ENCODE data around the gene KRTAP20-2. TPM values are rescaled to one million over a fixed set of nuclear protein-coding genes. Genes with fewer than 3 reads are reported as not detected.

Gene KRTAP20-2
- total RNA-seq: not detected in 2 replicates

GRCh38 chr21:30634906-30635305 is at the start of gene KRTAP20-2:
Gene KRTAP20-2, plus strand, starts transcription at chr21:30635206. Its CDS starts 58 bp downstream, at chr21:30635264.

DNA sequence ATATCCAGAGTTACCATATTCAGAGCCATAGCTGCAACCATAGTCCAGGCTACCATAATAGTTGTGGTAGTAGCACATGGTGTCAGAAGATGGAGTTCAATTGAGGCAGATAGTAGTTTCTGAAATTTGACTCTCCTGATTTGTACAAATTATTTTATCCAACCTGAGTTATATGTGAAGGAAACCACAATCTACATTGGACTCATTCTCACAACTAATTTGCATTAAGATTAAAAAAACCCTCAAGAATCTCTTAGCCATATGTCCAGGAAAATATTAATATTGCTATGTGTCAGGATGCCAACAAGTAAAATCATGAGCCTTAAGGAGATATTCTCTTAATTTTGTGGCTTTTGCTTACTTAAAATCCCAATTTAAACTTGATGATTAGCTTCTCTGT is 44.7 kb upstream of the KRTAP20-2 start, which contains the start of gene KRTAP22-2:
Gene KRTAP22-2 (minus strand): TSS at position 101 of the 400 bp plus-strand sequence.

GRCh38 chr21:30592140-30592539 is 42.9 kb upstream of the KRTAP20-2 start, which contains the start of gene KRTAP6-3:
Gene KRTAP6-3, plus strand, starts transcription at chr21:30592440. Its CDS starts 6 bp downstream, at chr21:30592446.

GRCh38 chr21:30598802-30599201 is 36.2 kb upstream of the KRTAP20-2 start, which contains the start of gene KRTAP6-2:
Gene KRTAP6-2, minus strand, starts transcription at chr21:30598902. Its CDS starts 28 bp downstream, at chr21:30598874.

GRCh38 chr21:30600787-30601186 is 34.2 kb upstream of the KRTAP20-2 start, which contains the start of gene KRTAP22-1:
Gene KRTAP22-1, plus strand, starts transcription at chr21:30601087.

DNA sequence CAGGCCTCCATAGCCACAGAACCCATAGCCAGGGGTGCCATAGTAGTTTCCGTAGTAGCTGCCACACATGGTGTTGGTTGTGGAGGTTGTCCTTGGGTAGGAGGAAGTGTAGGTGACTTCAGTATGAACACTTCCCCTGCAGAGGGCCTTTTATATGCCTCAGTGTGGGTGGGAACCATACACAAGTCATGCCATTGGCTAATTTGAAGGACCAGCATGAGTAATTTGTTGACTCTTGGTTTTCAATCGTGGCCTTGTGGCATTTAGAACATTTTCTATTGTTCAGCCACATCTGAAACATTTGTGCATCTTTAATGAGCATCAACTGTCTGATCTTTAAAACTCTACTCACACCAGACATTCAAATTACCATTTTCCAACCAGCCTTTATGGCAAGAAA is 21.2 kb upstream of the KRTAP20-2 start, which contains the start of gene KRTAP6-1:
Gene KRTAP6-1 (minus strand): TSS at position 95 of the 400 bp plus-strand sequence. CDS start 26 bp downstream, at position 69.

DNA sequence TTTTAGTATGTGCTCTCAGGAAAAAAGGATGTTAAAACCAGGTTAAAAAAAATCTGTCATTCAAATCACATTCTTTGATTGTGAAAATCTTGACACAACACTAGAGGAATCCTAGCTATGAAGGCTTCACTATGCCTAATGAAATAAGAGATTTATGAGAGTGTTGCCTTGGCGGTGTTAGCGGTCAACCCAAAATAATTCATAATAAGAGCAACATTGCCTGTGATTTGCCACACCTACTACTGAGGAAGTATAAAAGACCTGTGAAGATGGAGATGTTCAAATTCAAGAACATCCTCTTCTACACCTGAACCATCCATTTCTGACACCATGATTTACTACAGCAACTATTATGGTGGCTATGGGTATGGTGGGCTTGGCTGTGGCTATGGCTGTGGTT is 18.9 kb upstream of the KRTAP20-2 start, which contains the start of gene KRTAP20-1:
Gene KRTAP20-1 (plus strand): TSS at position 301 of the 400 bp plus-strand sequence. CDS start 30 bp downstream, at position 331.

DNA sequence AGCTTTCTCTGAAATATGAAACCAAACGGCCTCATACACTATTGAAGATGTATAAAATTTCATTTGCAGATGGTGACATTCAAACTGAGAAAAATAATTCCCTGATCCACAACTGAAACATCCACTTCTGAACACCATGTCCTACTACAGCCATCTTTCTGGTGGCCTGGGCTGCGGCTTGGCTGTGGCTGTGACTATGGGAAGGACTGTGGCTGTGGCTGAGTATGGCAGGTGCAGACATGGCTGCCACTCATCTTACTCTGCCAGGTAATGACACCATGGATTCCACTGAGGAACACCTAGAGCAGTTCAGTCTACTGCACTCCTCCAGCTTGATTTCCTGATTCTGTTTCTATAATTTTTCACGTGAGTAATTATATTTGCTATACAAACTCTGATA is 14.5 kb upstream of the KRTAP20-2 start, which contains the start of gene KRTAP20-4:
Gene KRTAP20-4 (plus strand): TSS at position 106 of the 400 bp plus-strand sequence.

DNA sequence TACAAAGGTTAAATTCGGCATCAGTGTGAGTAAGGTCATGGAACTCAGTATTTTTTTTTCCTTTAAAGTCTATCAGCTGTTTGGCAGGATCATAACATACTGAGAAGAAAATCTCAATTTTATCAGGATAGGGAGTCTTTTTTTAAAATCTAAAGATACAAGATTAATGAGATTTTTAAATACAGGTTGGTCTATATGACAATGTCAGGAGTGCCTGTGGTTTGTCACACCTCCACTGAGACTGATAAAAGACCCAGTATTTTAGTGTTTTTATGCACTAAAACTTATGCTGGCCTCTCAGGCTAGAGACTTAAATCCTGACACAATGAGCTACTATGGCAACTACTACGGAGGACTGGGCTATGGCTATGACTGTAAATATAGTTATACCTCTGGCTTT is 7.6 kb downstream of the KRTAP20-2 start, which contains the start of gene KRTAP20-3:
Gene KRTAP20-3 (plus strand): TSS at position 301 of the 400 bp plus-strand sequence.

Small RNA genes lying within 50 kb of the gene (small RNA-seq; reads per million reads assigned to genes)
- gene KRTAP20-1 (not detected), gene KRTAP20-3 (not detected), gene KRTAP20-4 (not detected), gene KRTAP22-1 (not detected), gene KRTAP22-2 (not detected)

Other genes starting within 250 kb of the KRTAP20-2 start
- not detected in 2 replicates for gene KRTAP13-1, start 239.2 kb upstream of the KRTAP20-2 start, total RNA-seq
- not detected in 2 replicates for gene KRTAP13-3, start 209.3 kb upstream of the KRTAP20-2 start, total RNA-seq
- not detected in 2 replicates for gene KRTAP13-4, start 205.0 kb upstream of the KRTAP20-2 start, total RNA-seq
- gene KRTAP15-1, start 194.9 kb upstream of the KRTAP20-2 start, total RNA-seq: not detected in 2 replicates
- not detected in 2 replicates for gene KRTAP19-1, start 154.8 kb upstream of the KRTAP20-2 start, total RNA-seq
- gene KRTAP19-2, start 147.8 kb upstream of the KRTAP20-2 start, total RNA-seq: not detected in 2 replicates
- gene KRTAP19-3, start 143.2 kb upstream of the KRTAP20-2 start, total RNA-seq: not detected in 2 replicates
- not detected in 2 replicates for gene KRTAP19-4, start 138.0 kb upstream of the KRTAP20-2 start, total RNA-seq
- gene KRTAP19-5, start 133.1 kb upstream of the KRTAP20-2 start, total RNA-seq: not detected in 2 replicates
- gene KRTAP19-6, start 93.3 kb upstream of the KRTAP20-2 start, total RNA-seq: not detected in 2 replicates
- gene KRTAP19-7, start 73.9 kb upstream of the KRTAP20-2 start, total RNA-seq: not detected in 2 replicates
- not detected in 2 replicates for gene KRTAP22-2, start 44.8 kb upstream of the KRTAP20-2 start, total RNA-seq
- not detected in 2 replicates for gene KRTAP6-3, start 42.8 kb upstream of the KRTAP20-2 start, total RNA-seq
- gene KRTAP6-2, start 36.3 kb upstream of the KRTAP20-2 start, total RNA-seq: not detected in 2 replicates
- not detected in 2 replicates for gene KRTAP22-1, start 34.1 kb upstream of the KRTAP20-2 start, total RNA-seq
- gene KRTAP6-1, start 21.3 kb upstream of the KRTAP20-2 start, total RNA-seq: not detected in 2 replicates
- gene KRTAP20-1, start 18.8 kb upstream of the KRTAP20-2 start, total RNA-seq: not detected in 2 replicates
- gene KRTAP20-4, start 14.6 kb upstream of the KRTAP20-2 start, total RNA-seq: not detected in 2 replicates
- not detected in 2 replicates for gene KRTAP20-3, start 7.7 kb downstream of the KRTAP20-2 start, total RNA-seq
- gene KRTAP21-3, start 83.6 kb downstream of the KRTAP20-2 start, total RNA-seq: not detected in 2 replicates
- gene KRTAP21-2, start 112.1 kb downstream of the KRTAP20-2 start, total RNA-seq: not detected in 2 replicates
- gene KRTAP21-1, start 120.2 kb downstream of the KRTAP20-2 start, total RNA-seq: not detected in 2 replicates
- gene KRTAP8-1, start 178.1 kb downstream of the KRTAP20-2 start, total RNA-seq: not detected in 2 replicates
- gene KRTAP7-1, start 194.6 kb downstream of the KRTAP20-2 start, total RNA-seq: not detected in 2 replicates
- gene KRTAP11-1, start 246.4 kb downstream of the KRTAP20-2 start, total RNA-seq: not detected in 2 replicates

Measured in placental epithelial cell (primary cell).